Activated CD4-positive, alpha-beta T cell treated with anti-CD3 and anti-CD28 coated beads, Interleukin-2, amount 50 U/mL, for 1 hour (primary cell): Measurements from ENCODE around the gene DUOX1.

Experiments used
- DNase-seq: peaks from one replicate; pipeline ENCODE4 v3.0.0-alpha.2; 2020

The DUOX1 gene

GRCh38 chr15:45168751-45169551 is 39.2 kb downstream of the DUOX1 start:
- no peak for DNase-seq

GRCh38 chr15:45169608-45170480 is 40.0 kb downstream of the DUOX1 start:
- no peak for DNase-seq

GRCh38 chr15:45171912-45172311 is 42.1 kb downstream of the DUOX1 start:
- DNase-seq: no peak

- DNase-seq: no peak
These were observed 44.3 kb downstream of the DUOX1 start for GRCh38 chr15:45174069-45174468.

GRCh38 chr15:45174577-45174976 is 44.8 kb downstream of the DUOX1 start:
- no peak for DNase-seq

GRCh38 chr15:45177285-45177684 is 47.5 kb downstream of the DUOX1 start:
- DNase-seq: no peak

- DNase-seq: peak; percentile 42
These were observed 49.6 kb downstream of the DUOX1 start for GRCh38 chr15:45179221-45179985.

- no peak for DNase-seq
These were observed 50.4 kb downstream of the DUOX1 start for GRCh38 chr15:45180201-45180600.

- DNase-seq: no peak
These were observed 51.0 kb downstream of the DUOX1 start for GRCh38 chr15:45180648-45181436.

- DNase-seq: no peak
These were observed 51.9 kb downstream of the DUOX1 start for GRCh38 chr15:45181491-45182285.

- DNase-seq: no peak
These were observed 53.2 kb downstream of the DUOX1 start for GRCh38 chr15:45182996-45183395.

GRCh38 chr15:45183511-45183910 is 53.7 kb downstream of the DUOX1 start:
- no peak for DNase-seq

- DNase-seq: no peak
These were observed 54.8 kb downstream of the DUOX1 start for GRCh38 chr15:45184562-45185041.

- no peak for DNase-seq
These were observed 55.4 kb downstream of the DUOX1 start for GRCh38 chr15:45185069-45185779.

GRCh38 chr15:45185903-45186770 is 56.3 kb downstream of the DUOX1 start:
- no peak for DNase-seq

GRCh38 chr15:45186771-45187577 is 57.2 kb downstream of the DUOX1 start:
- DNase-seq: no peak

- DNase-seq: no peak
These were observed 57.7 kb downstream of the DUOX1 start for GRCh38 chr15:45187578-45187893.

GRCh38 chr15:45187894-45188830 is 58.4 kb downstream of the DUOX1 start, which contains the start of gene SHF:
Gene SHF (minus strand): TSS chr15:45187966. CDS start chr15:45187951, 15 bp downstream.
- peak; percentile 55 for DNase-seq
